ENCODE measurements around the gene SAA2.
"Not testable (repeated sequence)": the region's sequence is repeated elsewhere in the genome, so short reads cannot be mapped to it uniquely, and the experiment has no call there.

Gene SAA2

DNA sequence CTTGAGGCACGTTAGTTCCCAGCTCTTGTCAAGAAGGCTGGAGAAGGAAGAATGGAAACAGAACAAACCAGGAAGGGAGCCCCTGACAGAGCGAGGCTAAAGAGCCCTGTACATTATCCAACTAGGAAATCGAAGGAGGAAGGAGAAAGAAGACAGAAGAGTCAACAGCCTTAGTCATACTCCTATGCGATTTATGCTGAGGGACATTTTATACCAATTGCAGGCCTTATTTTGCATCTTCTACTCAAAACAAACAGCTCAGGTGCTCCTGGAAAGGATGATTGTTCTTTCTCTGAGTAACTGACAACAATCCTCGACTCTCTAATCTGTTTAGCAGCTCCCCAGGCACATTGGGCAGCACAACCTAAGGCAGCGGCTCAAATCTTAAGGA, 1.3 kb downstream of the SAA2 start:
- ATAC-seq = peak in 1 of 2 donors; percentile 6

DNA sequence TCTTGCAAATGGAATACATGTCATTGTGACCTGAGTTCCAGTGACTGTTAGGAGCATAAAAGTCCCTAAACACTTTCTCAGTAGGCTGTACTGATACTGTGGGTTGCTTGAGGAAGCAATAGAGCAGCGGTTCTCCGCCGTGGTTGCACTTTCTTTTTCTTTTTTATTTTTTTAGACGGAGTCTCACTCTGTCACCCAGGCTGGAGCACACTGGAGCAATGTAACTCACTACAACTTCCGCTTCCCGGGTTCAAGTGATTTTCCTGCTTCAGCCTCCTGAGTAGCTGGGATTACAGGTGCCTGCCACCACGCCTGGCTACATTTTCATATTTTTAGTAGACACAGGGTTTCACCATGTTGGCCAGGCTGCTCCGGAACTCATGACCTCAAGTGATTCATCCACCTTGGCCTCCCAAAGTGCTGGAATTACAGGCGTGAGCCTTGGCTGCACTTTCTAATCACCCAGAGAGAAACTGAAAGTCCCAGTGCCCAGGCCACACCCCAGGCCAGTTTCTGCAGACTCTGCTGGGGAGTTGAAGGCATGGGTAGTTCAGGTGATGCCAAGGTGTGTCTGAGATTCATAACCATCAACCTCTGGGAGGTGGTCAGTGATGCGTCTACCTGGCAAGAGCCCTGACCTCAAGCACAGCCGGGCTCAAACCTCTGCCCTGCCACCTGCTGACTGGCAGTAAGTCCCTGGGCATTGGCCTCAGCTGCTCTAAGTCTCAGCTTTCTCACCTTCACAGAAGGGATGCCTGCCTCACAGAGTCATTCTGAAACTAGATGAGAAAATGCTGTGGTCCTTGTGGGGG, 1.9 kb downstream of the SAA2 start:
- peak; percentile 69 to 76 for ATAC-seq

DNA sequence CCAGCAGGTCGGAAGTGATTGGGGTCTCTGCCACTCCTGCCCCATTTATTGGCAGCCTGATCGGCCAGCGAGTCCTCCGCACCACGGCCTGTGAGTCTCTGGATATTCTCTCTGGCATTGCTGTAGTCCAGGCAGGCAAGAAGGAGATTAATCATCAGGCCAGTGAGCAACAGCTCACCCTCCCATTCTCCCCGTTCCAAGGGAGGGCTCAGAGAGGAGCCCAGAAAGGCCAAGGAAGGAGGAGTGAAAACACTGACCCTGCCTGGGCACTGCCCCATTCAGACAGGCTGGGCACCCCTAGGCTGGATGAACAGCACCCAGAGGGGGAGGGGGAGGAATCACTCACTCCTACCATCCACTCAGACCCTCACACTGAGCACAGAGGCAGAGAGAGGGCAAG, 3.1 kb downstream of the SAA2 start:
- ATAC-seq = no peak

DNA sequence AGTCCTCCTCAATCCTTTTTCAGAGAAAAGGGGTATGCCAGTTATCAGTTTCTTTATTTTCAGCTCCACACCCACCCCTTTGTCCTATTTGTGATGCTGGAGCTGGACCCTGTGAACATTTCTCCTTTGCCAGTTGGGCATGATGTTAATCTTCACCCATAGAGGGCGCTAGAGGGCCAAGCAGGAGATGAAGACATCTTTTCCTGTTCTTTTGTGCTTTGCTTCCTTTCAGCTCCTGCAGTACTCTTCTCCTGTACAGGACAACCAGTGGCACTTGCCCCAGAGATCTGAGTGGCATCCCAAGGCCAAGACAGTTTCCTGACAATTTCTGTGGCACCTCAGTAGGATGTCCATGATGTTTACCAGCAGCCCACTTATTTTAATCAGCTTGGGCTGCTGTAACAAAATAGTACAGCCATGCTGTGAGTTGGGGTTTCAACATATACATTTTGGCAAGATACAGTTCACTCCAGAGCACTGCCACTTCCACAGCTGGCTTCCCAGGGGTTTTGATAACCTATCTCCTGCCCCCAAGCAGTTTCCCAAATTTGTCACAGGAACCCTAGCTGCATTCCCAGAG, 4.6 kb downstream of the SAA2 start:
- ATAC-seq = no peak

DNA sequence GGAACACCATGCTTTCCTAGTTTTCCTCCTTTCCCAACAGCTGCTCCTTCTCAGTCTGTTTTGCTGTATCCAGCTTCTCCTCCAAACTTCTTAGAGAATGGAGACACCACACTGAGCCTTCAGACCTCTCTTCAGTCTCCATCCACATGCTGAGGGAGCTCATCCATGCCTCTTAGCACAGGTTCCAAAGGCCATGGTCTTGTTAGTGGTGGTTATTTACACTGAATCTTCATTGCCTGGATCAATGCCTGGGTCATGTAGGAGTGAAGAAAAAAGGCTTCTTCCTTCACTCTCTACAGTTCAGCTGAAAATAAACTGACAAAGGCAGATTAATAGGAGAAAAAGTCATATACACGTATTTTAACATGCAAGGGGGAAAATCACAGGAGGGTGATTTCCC, 8.8 kb downstream of the SAA2 start:
- no peak for ATAC-seq

DNA sequence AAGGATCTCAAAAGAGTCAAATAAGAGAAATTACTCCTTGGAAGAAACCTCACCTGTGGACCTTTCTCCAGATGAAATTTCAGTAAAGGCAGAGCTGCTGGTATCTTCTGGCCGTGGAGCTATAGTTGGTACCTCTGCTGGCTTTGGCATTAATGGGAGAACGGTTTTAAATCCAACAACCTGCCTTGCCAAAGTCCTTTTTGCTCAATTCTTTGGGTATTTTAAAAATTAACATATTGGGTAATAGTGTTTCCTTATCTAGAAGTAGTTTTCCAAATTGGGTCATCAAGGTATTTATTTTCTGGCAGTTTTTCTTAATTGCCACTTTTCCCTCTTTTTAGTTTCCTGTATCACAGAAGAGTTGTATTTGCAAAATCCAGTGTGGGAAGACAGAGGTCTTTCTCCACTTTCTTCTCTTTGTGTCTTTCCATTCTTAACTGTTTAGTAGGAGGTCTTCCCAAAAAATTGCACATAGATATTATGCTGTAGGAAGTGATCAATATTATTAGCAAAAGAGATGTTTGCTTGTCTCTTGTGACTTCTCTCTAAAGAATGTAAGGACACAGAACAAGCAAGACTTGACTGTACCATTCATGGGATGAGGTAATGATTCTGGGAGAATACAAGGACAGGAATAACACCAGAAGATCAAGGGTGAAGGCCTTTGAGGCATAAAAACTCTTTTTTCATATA, 11.7 kb downstream of the SAA2 start, which contains the start of gene SAA4:
Gene SAA4 (minus strand): TSS at position 139 of the 693 bp plus-strand sequence. CDS start 876 bp downstream, outside the sequence.
- ATAC-seq = no peak

DNA sequence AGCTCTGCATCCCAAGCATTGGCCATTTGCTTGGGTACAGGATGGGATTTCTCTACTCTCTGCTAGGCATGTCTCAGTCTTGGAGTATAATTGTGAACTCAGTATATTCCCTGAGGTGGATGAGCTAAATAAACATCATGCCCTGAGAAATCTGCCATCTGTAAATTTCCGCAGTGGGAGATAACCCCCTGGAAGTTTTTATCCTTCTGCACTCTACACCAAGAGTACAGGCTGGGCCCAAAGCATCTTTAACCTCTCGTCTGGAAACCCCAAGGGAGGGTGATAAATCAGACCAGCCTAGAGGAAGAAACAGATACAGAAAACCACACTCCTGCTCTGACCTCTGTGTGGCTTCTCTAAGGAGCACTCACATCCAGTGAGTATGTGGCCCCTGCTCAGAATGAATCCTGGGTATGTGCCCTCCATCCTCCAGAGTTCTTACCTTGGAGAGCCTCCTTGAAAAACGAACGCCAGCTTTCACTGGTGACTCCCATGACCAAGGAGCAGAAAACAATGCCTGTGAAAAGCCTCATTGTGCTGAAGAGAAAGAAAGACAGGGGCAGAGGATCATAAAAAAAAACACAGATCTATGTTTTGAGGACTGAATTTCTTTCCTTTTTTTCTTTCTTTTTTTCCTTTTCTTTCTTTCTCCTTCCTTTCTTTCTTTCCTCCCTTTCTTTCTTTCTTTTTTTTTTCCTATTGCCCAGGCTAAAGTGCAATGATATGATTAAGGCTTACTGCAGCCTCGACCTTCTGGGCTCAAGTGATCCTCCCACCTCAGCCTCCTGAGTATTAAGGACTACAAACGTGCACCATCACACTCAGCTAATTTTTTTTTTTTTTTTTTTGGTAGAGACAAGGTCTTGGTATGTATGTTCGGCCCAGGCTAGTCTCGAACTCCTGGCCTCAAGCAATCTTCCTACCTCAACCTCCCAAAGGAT, 12.8 kb downstream of the SAA2 start:
- no peak for ATAC-seq

DNA sequence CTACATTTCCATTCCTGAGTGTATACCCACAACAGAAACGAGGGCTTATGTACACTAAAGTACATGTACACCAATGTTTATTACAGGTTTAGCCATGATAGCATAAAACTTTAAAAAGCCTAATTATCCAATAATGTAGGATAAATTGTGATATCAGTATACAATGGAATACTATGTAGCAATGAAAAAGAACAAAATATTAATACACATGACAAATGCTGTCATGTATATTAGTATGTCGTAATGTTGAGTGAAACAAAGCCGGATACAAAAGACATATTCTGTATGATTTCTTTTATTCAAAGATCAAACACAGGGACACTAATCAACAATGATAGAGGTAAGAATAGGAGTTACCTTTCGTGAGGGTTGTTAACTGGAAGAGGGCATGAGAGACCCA, 14.6 kb downstream of the SAA2 start:
- no peak for ATAC-seq

DNA sequence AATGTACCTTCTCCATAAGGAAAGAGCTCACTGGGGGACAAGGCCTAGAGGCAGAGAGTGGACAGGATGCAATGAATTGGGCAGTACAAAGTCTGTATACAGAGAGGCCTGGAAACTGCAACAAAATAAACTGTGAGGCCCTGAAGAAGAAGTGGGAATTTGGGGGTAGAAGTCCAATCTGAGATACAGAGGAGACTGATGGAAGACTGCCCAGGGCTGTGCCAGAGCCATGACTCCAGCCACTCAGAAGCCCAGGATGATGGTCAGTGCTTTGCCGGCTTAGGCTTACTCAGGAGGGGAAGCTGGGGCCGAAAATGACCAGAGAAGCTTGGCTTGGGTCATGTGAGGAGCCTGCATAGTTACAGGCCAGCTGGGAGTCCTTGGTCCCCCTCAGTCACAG, 17.6 kb downstream of the SAA2 start:
- no peak for ATAC-seq

DNA sequence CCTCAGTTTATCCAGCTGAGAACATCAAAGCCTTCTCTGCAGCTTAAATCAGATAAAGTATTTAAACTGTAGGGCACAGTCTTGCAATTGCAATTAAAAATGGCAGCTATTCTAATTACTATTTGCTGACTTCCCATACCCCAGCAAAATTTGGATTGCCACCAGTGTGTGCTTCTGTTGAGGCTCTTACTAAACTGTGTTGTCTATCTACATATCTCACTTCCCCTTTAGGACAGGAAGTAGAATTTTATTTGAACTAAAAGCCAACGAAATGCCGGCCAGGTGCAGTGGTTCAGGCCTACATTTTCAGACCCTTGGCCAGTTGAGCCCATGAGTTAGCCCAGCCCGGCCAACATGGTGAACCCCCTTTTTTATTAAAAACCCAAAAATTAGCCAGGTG, 19.0 kb downstream of the SAA2 start:
- no peak for ATAC-seq

DNA sequence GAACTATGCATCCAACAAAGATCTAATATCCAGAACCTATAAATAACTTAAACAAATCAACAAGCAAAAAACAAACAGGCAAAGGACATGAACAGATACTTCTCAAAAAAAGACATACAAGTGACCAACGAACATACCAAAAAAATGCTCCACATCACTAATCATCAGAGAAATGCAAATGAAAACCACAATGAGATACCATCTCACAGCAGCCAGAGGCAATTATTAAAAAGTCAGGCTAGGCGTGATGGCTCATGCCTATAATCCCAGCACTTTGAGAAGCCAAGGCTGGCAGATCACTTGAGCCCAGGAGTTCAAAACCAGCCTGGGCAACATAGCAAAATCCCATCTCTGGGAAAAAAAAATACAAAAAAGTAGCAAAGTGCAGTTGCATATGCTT, 22.6 kb downstream of the SAA2 start:
- ATAC-seq = no peak

DNA sequence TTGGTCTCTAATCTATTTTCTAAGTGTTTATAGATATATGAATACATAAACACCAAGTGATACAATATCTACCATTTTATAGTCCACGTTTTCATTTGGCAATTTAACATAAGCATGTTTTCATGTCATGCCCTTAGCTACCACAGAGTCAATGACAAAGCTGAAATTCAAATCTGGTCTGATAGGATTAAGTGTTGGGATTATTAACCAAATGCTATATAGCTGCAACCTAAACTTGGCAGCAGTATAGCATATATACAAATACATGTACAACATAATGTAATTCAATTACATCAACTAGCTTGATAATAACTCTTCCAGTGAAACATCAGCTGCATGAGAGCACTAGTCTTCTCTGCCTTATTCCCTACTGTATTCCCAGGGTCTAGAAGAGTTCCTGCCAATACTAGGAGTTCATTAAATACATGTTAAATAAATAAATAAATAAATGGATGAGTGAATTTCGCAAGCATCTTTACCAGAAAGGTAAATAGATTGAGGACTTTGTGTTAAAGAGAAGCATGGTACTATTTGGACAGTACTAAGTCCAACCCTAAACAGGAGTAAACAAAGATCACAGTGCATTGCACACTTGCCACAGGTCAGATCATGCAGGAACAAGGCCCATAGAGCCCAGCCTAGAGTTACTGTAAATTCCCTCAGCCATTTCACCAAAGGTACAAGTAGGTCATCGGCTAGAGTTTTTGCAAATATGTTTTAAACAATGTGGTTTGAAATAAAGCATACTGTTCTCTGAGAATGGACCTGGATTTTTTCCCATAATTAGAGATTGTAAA, 24.7 kb downstream of the SAA2 start:
- ATAC-seq = no peak

DNA sequence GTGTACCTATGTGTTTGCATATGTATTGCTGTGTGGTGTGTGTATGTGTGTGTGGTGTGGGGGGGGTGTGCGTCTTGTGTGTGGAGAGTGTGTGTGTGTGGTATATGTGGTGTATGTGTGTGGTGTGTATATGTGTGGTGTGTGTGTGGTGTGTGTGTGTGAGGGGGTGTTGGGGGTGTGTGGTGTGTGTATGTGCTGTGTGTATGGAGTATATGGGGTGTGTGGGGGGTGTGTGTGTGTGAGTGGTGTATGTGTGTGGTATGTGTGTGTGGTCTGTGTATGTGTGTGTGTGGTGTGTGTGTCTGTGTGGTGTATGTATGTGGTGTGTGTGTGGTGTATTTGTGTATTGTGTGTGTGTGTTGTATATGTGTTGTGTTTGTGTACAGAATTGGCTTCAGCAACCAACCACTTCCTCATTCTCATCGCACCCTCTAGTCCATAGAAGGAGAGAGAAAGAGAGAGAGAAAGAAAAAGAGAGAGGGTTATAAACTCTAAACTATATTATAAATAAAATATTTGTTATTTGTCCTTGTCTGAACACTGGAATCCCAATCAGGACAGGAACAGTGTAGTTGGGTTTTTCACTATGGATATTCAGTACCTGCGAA, 25.6 kb downstream of the SAA2 start:
- no peak for ATAC-seq

DNA sequence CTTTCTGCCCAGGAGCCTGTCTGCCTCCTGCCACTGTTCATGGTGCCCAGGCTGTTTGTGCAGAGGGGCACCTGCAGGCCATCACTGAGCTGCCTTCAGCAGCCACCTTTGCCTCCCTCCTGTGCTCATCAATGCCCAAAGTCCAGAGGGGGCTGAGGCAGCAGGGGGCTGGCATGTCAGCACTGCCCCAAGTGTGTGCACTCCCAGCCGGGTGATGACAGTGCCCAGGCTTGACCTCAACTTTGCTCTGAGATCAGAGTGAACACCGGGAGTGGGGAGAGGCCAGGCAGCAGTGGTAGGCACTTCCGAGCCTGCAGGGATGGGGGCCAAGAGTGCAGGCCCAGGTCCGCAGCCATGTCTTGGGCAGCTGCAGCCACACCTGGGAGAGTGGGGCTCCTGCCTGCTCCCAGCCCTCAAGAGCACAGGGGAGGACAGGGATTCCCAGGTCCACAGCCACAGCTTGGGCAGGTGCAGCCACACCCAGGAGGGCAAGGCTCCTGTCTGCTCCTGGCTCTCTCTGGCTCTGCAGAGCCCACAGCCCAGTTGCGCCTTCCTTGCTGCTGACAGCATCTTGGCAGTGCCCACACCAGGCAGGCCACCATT, 27.1 kb downstream of the SAA2 start:
- ATAC-seq = no peak

DNA sequence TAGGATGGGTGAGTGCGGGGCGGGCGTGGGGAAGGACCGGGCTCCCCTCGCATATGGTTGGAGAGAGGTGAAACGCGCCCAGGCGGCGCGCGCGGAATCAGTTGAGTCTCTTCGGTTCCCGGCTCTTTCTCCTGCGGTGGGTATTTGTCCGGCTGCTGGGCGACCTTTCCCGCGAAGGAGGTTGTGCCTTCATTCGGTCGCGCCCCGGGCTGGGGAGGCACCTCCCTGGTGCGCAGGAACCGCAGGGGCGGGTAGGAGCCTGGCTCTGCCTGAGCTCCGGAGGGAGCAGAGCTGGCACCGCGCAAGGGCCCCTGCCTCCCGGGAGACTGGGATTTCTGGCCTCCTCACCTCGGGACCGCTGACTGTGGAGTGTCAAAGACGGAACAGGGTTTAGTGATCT, 39.4 kb downstream of the SAA2 start:
- no peak for ATAC-seq

DNA sequence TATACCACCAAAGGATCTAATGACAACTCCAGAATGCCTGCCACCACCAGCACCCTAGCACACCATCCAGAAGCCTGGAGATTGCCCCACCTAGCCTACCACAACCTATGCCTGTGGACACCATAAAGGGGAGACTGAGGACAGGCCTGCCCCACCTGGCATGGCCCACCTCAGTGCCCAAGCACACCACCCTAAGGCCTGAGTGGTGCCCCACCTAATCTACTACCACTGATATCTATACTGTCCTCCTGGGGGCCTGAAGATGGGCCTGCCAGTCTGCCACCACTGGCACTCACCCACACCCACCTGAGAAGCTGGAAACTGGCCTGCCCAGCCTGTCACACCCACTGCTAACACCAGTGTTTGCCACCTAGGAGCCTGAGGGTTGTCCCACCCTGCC, 43.7 kb downstream of the SAA2 start:
- ATAC-seq = no peak

DNA sequence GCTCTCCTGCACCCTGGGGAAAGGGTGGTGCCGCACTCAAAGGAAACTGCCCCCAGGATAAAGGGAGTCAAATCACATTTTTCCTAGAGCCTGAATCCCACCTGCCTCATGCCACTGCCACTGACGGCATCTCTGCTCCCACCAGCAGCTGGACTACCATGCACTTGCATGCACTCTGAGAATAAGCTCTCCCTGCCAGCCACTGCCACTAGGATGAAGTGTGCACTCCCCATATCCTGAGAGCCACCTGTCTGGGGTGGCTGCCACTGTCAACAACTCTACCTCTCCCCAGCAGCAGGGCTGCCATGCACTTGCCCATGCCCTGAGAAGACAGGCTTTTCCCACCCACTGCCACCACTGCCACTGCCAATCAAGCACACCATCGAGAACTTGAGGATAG, 44.2 kb downstream of the SAA2 start:
- ATAC-seq = no peak

DNA sequence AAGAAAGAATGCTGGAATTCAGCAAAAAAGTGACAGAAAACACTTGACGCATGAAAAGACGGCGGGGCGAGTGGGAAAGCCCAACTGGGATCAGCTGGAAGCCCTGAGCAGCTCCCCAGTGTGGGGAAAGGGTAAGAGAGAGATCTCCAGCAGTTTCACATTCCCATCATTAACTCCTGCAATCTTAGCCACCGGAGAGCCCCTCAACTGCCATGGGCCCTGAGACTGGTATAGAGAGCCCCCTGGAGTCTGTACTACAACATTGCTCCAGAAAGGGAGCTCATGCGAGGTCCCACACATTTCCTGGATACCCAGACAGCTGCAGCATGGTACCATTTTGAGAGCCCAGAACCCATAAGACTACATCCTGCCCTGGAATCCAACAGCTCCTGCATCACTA, 44.7 kb downstream of the SAA2 start:
- no peak for ATAC-seq

DNA sequence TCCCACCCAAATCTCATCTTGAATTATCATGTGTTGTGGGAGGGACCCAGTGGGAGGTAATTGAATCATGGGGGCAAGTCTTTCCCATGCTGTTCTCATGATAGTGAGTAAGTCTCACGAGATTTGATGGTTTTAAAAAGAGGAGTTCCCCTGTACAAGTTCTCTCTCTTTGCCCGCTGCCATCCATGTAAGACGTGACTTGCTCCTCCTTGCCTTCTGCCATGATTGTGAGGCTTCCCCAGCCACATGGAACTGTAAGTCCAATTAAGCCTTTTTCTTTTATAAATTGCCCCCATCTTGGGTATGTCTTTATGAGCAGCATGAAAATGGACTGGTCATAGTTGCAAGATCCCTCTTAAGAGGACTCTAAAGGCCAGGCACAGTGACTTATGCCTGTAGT, 50.7 kb downstream of the SAA2 start:
- ATAC-seq = not testable (repeated sequence)

DNA sequence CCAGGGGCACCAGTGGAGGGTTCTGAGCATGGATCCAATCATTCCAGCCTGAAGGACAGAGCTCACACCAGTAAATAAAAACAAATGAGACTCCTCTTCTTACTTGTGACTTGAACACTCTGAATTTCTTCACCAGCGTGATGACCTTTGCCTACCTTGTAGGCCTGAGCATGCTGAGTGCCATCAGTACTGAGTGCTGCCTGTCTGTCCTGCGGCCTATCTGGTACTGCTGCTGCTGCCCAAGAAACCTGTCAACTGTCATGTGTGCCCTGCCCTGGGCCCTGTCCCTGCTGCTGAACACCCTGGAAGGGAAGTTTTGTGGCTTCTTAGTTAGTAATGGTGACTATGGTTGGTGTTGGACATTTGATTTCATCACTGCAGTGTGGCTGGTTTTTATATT, 51.9 kb downstream of the SAA2 start:
- no peak for ATAC-seq
